Vagina (tissue), 2 donors: Measurements from ENCODE around the gene TRIM26. TPM values are rescaled to one million over a fixed set of nuclear protein-coding genes. Genes with fewer than 3 reads are reported as not detected.
"Not testable (repeated sequence)": the region's sequence is repeated elsewhere in the genome, so short reads cannot be mapped to it uniquely, and the experiment has no call there.

ENCODE experiments used
- DNase-seq, 2 donors: peaks; one replicate each; pipeline ENCODE4 v3.0.0-alpha.2; 2017; ENCODE audit errors: extremely low spot score in 2 of 2
- H3K27ac ChIP-seq: fragments of 200-600 bp; sonication (generic); one replicate; pipeline ENCODE4 v1.5.1; 2019
- H3K27me3 ChIP-seq: fragments of 200-600 bp; sonication (generic); one replicate; pipeline ENCODE4 v1.5.1; 2019
- H3K36me3 ChIP-seq, 2 donors: fragments of 200-600 bp; sonication (generic); one replicate each; pipeline ENCODE4 v1.5.1; 2017 to 2019
- H3K4me1 ChIP-seq: fragments of 200-600 bp; sonication (generic); one replicate; pipeline ENCODE4 v1.5.1; 2019
- H3K4me3 ChIP-seq, 2 donors: fragments of 200-600 bp; sonication (generic); 1 replicate in 1 of 2; 2 replicates in 1 of 2; pipeline ENCODE4 v1.5.1; 2016 to 2019
- H3K9me3 ChIP-seq: fragments of 200-600 bp; sonication (generic); one replicate; pipeline ENCODE4 v1.5.1; 2019
- POLR2A ChIP-seq, 2 donors: fragments of 450-650 bp; IDR thresholded peaks; one replicate each; pipeline ENCODE4 v1.6.1; 2017; ENCODE audit warnings: antibody characterized with exemption in 2 of 2, mild to moderate bottlenecking in 2 of 2, moderate library complexity in 2 of 2
- POLR2AphosphoS5 ChIP-seq, 2 donors: sonication (generic); formaldehyde crosslinking; IDR thresholded peaks; one replicate each; pipeline ENCODE4 v1.9.0; 2017; ENCODE audit warnings: antibody characterized with exemption in 2 of 2, mild to moderate bottlenecking in 2 of 2, low read depth in 1 of 2; ENCODE audit not compliant: insufficient read depth in 1 of 2
- intact Hi-C: fragments of 100-400 bp; cut with DNase I; formaldehyde crosslinking; loops from one replicate; pipeline ENCODE4 v1.15.1; 2023
- total RNA-seq: library from RNA; depleted of rRNA; stranded (reverse); fragments of >200 nt; gene quantifications from one replicate; pipeline ENCODE4 v1.2.3, GENCODE V29; 2016
- TF ChIP-seq, protein P1 (sequence below), 3 experiments: fragments of 450-650 bp in 2 of 3; fragments of 200-600 bp in 1 of 3; sonication (generic) in 1 of 3; IDR thresholded peaks; one replicate each; pipeline ENCODE4 v1.5.1; 2017 to 2019; ENCODE audit warnings: antibody characterized with exemption in 3 of 3, mild to moderate bottlenecking in 2 of 3, moderate library complexity in 2 of 3

The TRIM26 gene
- total RNA-seq, 1 donor from 2014 or later, result 35.4 TPM

DNA sequence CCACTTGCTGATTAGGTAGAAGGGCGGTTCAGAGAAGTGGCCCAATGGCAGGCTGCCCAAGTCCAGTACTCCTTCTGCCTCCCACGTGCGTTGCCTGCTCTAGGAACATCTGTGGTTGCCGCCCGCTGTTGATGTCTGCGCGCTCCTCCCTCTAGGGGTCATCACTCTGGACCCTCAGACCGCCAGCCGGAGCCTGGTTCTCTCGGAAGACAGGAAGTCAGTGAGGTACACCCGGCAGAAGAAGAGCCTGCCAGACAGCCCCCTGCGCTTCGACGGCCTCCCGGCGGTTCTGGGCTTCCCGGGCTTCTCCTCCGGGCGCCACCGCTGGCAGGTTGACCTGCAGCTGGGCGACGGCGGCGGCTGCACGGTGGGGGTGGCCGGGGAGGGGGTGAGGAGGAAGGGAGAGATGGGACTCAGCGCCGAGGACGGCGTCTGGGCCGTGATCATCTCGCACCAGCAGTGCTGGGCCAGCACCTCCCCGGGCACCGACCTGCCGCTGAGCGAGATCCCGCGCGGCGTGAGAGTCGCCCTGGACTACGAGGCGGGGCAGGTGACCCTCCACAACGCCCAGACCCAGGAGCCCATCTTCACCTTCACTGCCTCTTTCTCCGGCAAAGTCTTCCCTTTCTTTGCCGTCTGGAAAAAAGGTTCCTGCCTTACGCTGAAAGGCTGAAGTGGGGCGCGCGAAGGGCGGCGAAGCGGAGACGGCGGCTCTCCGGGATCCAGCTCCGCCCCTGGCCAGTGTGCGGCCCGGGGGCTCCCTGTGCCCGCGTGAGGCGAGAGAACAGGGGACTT lies 41.3 kb downstream of the TRIM26 start:
- TF ChIP-seq, protein P1, sequence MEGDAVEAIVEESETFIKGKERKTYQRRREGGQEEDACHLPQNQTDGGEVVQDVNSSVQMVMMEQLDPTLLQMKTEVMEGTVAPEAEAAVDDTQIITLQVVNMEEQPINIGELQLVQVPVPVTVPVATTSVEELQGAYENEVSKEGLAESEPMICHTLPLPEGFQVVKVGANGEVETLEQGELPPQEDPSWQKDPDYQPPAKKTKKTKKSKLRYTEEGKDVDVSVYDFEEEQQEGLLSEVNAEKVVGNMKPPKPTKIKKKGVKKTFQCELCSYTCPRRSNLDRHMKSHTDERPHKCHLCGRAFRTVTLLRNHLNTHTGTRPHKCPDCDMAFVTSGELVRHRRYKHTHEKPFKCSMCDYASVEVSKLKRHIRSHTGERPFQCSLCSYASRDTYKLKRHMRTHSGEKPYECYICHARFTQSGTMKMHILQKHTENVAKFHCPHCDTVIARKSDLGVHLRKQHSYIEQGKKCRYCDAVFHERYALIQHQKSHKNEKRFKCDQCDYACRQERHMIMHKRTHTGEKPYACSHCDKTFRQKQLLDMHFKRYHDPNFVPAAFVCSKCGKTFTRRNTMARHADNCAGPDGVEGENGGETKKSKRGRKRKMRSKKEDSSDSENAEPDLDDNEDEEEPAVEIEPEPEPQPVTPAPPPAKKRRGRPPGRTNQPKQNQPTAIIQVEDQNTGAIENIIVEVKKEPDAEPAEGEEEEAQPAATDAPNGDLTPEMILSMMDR (IDR thresholded peaks at IDR 0.05), result no peak
- no peak for TF ChIP-seq POLR2A (IDR thresholded peaks at IDR 0.05)
- TF ChIP-seq POLR2AphosphoS5 (IDR thresholded peaks at IDR 0.05; ENCODE audit: insufficient read depth in 1 of 2, low read depth in 1 of 2), result no peak
- intact Hi-C loops, result no loop called here
- Histone ChIP-seq H3K4me1 (peaks cover 9% of the 10 kb centered on the region), H3K27ac (no peak overlapping the region), H3K9me3 (no peaks in the 10 kb centered on the region), H3K4me3 (no peak overlapping the region), H3K27me3 (peaks cover 8% of the 10 kb centered on the region), H3K36me3 (no peaks in the 10 kb centered on the region)
- DNase-seq, result peak in 1 of 2 donors; percentile 78

DNA sequence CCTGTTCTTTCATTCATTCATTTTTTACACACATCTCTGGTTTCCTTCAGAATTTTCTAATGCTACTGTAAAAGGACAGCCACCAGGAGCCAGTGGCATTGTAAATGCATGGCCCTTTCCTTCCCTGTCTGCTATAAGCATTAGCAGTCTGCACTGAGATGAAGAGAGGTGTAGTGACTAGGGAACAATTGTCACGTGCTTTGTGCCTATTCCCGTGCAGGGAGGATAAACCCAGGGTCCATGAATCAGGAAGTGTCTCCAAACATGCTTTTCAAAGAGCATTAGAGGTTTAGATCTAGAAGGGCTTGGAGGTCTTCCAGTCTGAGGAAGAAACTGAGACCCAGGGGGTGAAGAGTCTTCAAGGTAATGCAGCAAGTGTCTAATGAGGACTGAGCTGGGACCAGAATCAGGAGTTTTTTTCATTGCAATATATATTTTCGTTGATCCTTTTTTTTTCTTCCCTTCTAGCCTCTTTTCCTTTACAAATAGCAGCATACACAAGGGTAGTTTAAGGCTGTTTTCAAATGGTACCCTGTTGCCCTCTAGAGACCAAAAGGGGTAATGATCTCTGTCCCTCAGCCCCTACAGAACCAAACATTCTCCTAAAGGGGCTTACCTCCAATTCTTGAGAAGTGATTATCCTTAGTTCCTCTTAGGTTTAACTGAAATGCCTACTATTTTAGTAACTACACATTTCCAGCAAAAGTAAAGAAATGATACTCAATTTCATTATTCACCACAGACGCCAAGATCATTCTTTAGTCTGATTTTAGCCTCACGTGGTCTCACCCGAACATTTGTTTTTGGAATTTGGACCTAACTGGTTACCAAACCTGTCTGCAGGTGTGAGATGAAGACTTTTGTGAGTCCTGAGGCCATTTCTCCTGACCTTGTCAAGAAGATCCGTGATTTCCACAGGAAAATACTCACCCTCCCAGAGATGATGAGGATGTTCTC lies 43.3 kb downstream of the TRIM26 start:
- Histone ChIP-seq H3K36me3 (no peaks in the 10 kb centered on the region), H3K4me1 (peaks cover 9% of the 10 kb centered on the region), H3K4me3 (no peak overlapping the region), H3K27me3 (peaks cover 8% of the 10 kb centered on the region), H3K27ac (no peak overlapping the region), H3K9me3 (no peaks in the 10 kb centered on the region)
- intact Hi-C loops, result loop anchor here (5.0 kb wide), 1 partner anchor 1383 kb away; no protein-coding TSS in a partner anchor
- peak in 1 of 2 donors; percentile 25 for DNase-seq
- TF ChIP-seq, protein P1 (IDR thresholded peaks at IDR 0.05), result peak in 2 of 3 experiments; percentile 48 to 56
- no peak for TF ChIP-seq POLR2AphosphoS5 (IDR thresholded peaks at IDR 0.05; ENCODE audit: insufficient read depth in 1 of 2, low read depth in 1 of 2)

DNA sequence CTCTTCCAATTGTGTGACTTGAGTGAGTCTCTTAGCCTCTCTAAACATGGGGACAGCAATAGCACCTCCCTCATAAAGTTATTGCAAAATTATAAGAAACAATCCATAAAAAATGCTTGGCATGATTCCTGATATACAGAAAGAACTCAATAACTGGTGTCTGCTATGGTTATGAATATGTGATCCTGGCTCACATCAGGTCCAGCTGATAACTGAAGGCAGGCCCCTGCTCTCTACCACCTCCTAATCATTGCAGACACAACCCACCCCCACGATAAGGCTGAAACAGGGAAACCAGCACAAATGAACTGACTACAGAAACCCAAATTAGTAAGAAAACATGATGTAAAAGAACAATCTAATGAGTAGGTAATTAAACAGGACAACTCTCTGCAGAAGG lies 44.5 kb downstream of the TRIM26 start:
- intact Hi-C loops, result loop anchor here (5.0 kb wide), 1 partner anchor 1381 kb away; no protein-coding TSS in a partner anchor
- no peaks in the 10 kb centered on the region for H3K36me3 ChIP-seq
- no peak overlapping the region for H3K27ac ChIP-seq
- no peaks in the 10 kb centered on the region for H3K9me3 ChIP-seq
- H3K4me3 ChIP-seq, result no peak overlapping the region
- peaks cover 8% of the 10 kb centered on the region for H3K27me3 ChIP-seq
- TF ChIP-seq, protein P1 (IDR thresholded peaks at IDR 0.05), result no peak
- TF ChIP-seq POLR2A (IDR thresholded peaks at IDR 0.05) (no peak), POLR2AphosphoS5 (IDR thresholded peaks at IDR 0.05; ENCODE audit: insufficient read depth in 1 of 2, low read depth in 1 of 2) (no peak)
- DNase-seq, result no peak
- H3K4me1 ChIP-seq, result peaks cover 9% of the 10 kb centered on the region

DNA sequence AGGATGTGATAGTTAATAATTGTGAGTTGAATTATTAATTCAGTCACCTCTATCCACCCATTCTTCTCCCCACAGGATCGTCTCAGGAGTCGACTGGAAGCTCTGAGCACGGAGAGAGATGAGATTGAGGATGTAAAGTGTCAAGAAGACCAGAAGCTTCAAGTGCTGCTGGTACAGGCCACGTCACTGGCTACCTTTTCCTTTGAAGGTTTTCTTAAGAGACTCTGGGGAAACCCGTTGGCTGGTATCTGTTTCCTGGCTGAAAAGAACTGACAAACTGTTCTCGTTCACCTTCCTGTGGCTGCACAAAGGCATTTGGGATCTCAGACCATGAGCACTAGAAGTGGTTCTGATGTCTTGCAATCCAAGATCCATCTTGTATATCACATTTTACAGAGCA lies 46.1 kb downstream of the TRIM26 start:
- Histone ChIP-seq H3K9me3 (no peaks in the 10 kb centered on the region), H3K27me3 (peaks cover 8% of the 10 kb centered on the region), H3K4me3 (no peak overlapping the region), H3K4me1 (peaks cover 5% of the 10 kb centered on the region), H3K36me3 (no peaks in the 10 kb centered on the region), H3K27ac (no peak overlapping the region)
- no peak for DNase-seq
- intact Hi-C loops, result loop anchor here (5.0 kb wide), 1 partner anchor 1380 kb away; no protein-coding TSS in a partner anchor
- TF ChIP-seq POLR2AphosphoS5 (IDR thresholded peaks at IDR 0.05; ENCODE audit: insufficient read depth in 1 of 2, low read depth in 1 of 2), result no peak
- TF ChIP-seq, protein P1 (IDR thresholded peaks at IDR 0.05), result no peak
- TF ChIP-seq POLR2A (IDR thresholded peaks at IDR 0.05), result no peak

DNA sequence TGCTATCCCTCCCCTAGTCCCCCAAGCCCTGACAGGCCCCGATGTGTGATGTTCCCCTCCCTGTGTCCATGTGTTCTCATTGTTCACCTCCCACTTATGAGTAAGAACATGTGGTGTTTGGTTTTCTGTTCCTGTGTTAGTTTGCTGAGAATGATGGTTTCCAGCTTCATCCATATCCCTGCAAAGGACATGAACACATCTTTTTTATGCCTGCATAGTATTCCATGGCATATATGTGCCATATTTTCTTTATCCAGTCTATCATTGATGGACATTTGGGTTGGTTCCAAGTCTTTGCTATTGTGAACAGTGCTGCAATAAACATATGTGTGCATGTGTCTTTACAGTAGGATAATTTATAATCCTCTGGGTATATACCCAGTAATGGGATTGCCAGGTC lies 48.0 kb downstream of the TRIM26 start:
- H3K36me3 ChIP-seq, DNase-seq, H3K4me3 ChIP-seq, H3K9me3 ChIP-seq, H3K27ac ChIP-seq, H3K4me1 ChIP-seq, H3K27me3 ChIP-seq: not testable (repeated sequence)
- intact Hi-C loops, result loop anchor here (5.0 kb wide), 1 partner anchor 1378 kb away; no protein-coding TSS in a partner anchor
